Naive thymus-derived CD8-positive, alpha-beta T cell (primary cell): Measurements from ENCODE around the gene AMH. TPM values are rescaled to one million over a fixed set of nuclear protein-coding genes. Genes with fewer than 3 reads are reported as not detected.

ENCODE experiments used
- ATAC-seq, 2 donors: fragments of 150-1000 bp; cut with Tn5 transposase in 1 of 2; sonication (Bioruptor Pico), chemical (Tn5 transposase) in 1 of 2; 1 replicate in 1 of 2; 2 replicates in 1 of 2; pipeline ENCODE4 v1.10.0; 2021; ENCODE audit warnings: mild to moderate bottlenecking in 2 of 2, moderate library complexity in 2 of 2
- POLR2A ChIA-PET: fragments of 350-600 bp; sonication (Branson Sonifier 250); formaldehyde crosslinking; loops from one replicate; lab custom pipeline; 2021; ENCODE audit warnings: antibody characterized with exemption; lab: Charles Lee
- DNase-seq, 10 donors: peaks; one replicate each; pipeline versions ENCODE4 v3.0.0 to v3.0.0-alpha.2; 2020 to 2022
- H3K27ac Mint-ChIP-seq, 10 donors: one replicate each; pipeline ENCODE4 v1.8.0; 2020 to 2022; ENCODE audit warnings: mild to moderate bottlenecking in 10 of 10, mixed read lengths in 10 of 10, moderate library complexity in 4 of 10, inconsistent platforms in 1 of 10
- H3K27me3 Mint-ChIP-seq, 5 donors: one replicate each; pipeline ENCODE4 v1.8.0; 2021 to 2022; ENCODE audit warnings: mixed read lengths in 5 of 5
- H3K36me3 Mint-ChIP-seq, 3 donors: one replicate each; pipeline ENCODE4 v1.8.0; 2020 to 2022; ENCODE audit warnings: mixed read lengths in 3 of 3, mild to moderate bottlenecking in 2 of 3, inconsistent platforms in 1 of 3
- H3K4me1 Mint-ChIP-seq, 4 donors: one replicate each; pipeline ENCODE4 v1.8.0; 2021 to 2022; ENCODE audit warnings: mixed read lengths in 4 of 4
- H3K4me3 Mint-ChIP-seq, 10 donors: one replicate each; pipeline ENCODE4 v1.8.0; 2020 to 2022; ENCODE audit warnings: mild to moderate bottlenecking in 10 of 10, mixed read lengths in 10 of 10, moderate library complexity in 6 of 10, inconsistent platforms in 1 of 10
- H3K9me3 Mint-ChIP-seq, 9 donors: one replicate each; pipeline ENCODE4 v1.8.0; 2020 to 2022; ENCODE audit warnings: mixed read lengths in 9 of 9, mild to moderate bottlenecking in 3 of 9, inconsistent platforms in 1 of 9, moderate library complexity in 1 of 9
- polyA plus RNA-seq, 3 donors: library from polyadenylated mRNA; unstranded; fragments of 300-500 nt; fragmentation: Illumina TruSeq; gene quantifications; one replicate each; pipeline ENCODE4 v1.2.3, GENCODE V29; 2021
- total RNA-seq, 8 experiments: library from RNA in 2 of 8; stranded (reverse) in 2 of 8; gene quantifications; one replicate each; pipeline ENCODE4 v1.2.3 and lab custom pipeline; 2021 to 2026

The AMH gene
- total and polyA plus RNA-seq, 5 experiments from 2014 or later = 13.6 to 14.0 TPM; not detected in 3

- no peak for DNase-seq
- Mint-ChIP-seq H3K36me3 (peaks cover 0 to 36% (median 7%) of the 10 kb centered on the region in 3 donors), H3K4me1 (peaks cover 14 to 21% (median 17%) of the 10 kb centered on the region in 4 donors), H3K27ac (no peak overlapping the region), H3K9me3 (no peaks in the 10 kb centered on the region), H3K4me3 (no peak overlapping the region), H3K27me3 (no peaks in the 10 kb centered on the region)
- no peak for ATAC-seq
- POLR2A ChIA-PET = interaction anchor here (0.5 to 1.2 kb wide), 4 partner anchors 9 to 89 kb away, joined by 3 read pairs; no protein-coding TSS in a partner anchor
Measured at GRCh38 chr19:2246014-2246620, 3.0 kb upstream of the AMH start.

- H3K27ac Mint-ChIP-seq = no peak overlapping the region
- DNase-seq = no peak
- no peak overlapping the region for H3K4me3 Mint-ChIP-seq
- peaks cover 0 to 2% (median 0%) of the 10 kb centered on the region in 5 donors for H3K27me3 Mint-ChIP-seq
- peaks cover 8 to 15% (median 11%) of the 10 kb centered on the region in 4 donors for H3K4me1 Mint-ChIP-seq
- POLR2A ChIA-PET = no interaction called here
- H3K36me3 Mint-ChIP-seq = peaks cover 0 to 33% (median 7%) of the 10 kb centered on the region in 3 donors
- ATAC-seq = no peak
- H3K9me3 Mint-ChIP-seq = no peaks in the 10 kb centered on the region
Measured at GRCh38 chr19:2246801-2247361, 2.2 kb upstream of the AMH start.

- Mint-ChIP-seq H3K4me1 (peaks cover 4 to 17% (median 7%) of the 10 kb centered on the region in 4 donors), H3K4me3 (no peak overlapping the region), H3K9me3 (no peaks in the 10 kb centered on the region), H3K27ac (no peak overlapping the region), H3K36me3 (peaks cover 0 to 31% (median 7%) of the 10 kb centered on the region in 3 donors), H3K27me3 (peaks cover 0 to 3% (median 0%) of the 10 kb centered on the region in 5 donors)
- ATAC-seq = no peak
- POLR2A ChIA-PET = interaction anchor here (0.6 to 15.8 kb wide), 3 partner anchors 9 to 82 kb away, joined by 3 to 370 read pairs (median 147); partner anchors contain the start of genes PLEKHJ1 and SF3A2
- DNase-seq = no peak
Measured at GRCh38 chr19:2247433-2248101, 1.6 kb upstream of the AMH start.

- Mint-ChIP-seq H3K4me1 (peaks cover 2 to 17% (median 7%) of the 10 kb centered on the region in 4 donors), H3K27ac (no peak overlapping the region), H3K9me3 (no peaks in the 10 kb centered on the region), H3K36me3 (peaks cover 0 to 28% (median 7%) of the 10 kb centered on the region in 3 donors), H3K4me3 (peak overlapping the region in 1 of 10 donors; percentile 6), H3K27me3 (peaks cover 0 to 4% (median 0%) of the 10 kb centered on the region in 5 donors)
- POLR2A ChIA-PET = interaction anchor here (0.6 to 15.8 kb wide), 7 partner anchors 9 to 83 kb away, joined by 3 to 370 read pairs (median 5); partner anchors contain the start of genes PLEKHJ1 and SF3A2
- ATAC-seq (no peak), DNase-seq (no peak)
Measured at GRCh38 chr19:2248136-2249009, 750 bp upstream of the AMH start.

- H3K36me3 Mint-ChIP-seq = peaks cover 0 to 17% (median 0%) of the 10 kb centered on the region in 3 donors
- peak in 1 of 10 donors; percentile 22 for DNase-seq
Measured at GRCh38 chr19:2249880-2250765, 1.0 kb downstream of the AMH start.

GRCh38 chr19:2250766-2251105, 1.6 kb downstream of the AMH start:
- no peak for DNase-seq
- no peak overlapping the region for H3K27ac Mint-ChIP-seq
- no peaks in the 10 kb centered on the region for H3K9me3 Mint-ChIP-seq
- peak in 1 of 2 donors; percentile 1 for ATAC-seq
- H3K36me3 Mint-ChIP-seq = peaks cover 0 to 11% (median 0%) of the 10 kb centered on the region in 3 donors
- H3K4me3 Mint-ChIP-seq = peak overlapping the region in 2 of 10 donors; percentile 30 to 56
- peaks cover 0 to 4% (median 0%) of the 10 kb centered on the region in 5 donors for H3K27me3 Mint-ChIP-seq
- POLR2A ChIA-PET = interaction anchor here (9.3 to 15.8 kb wide), 2 partner anchors 12 to 20 kb away, joined by 147 to 370 read pairs; partner anchors contain the start of genes PLEKHJ1 and SF3A2
- peaks cover 2 to 17% (median 11%) of the 10 kb centered on the region in 4 donors for H3K4me1 Mint-ChIP-seq

More at GRCh38 chr19:2249880-2250765, 1.0 kb downstream of the AMH start:
- H3K27me3 Mint-ChIP-seq = peaks cover 0 to 4% (median 0%) of the 10 kb centered on the region in 5 donors
- peak overlapping the region in 7 of 10 donors; percentile 24 to 56 (median 33) for H3K4me3 Mint-ChIP-seq
- no peak overlapping the region for H3K27ac Mint-ChIP-seq
- ATAC-seq = peak in 1 of 2 donors; percentile 8
- POLR2A ChIA-PET = interaction anchor here (0.9 to 15.8 kb wide), 5 partner anchors 8 to 52 kb away, joined by 3 to 370 read pairs (median 9); partner anchors contain the start of genes PLEKHJ1 and SF3A2
- H3K9me3 Mint-ChIP-seq = no peaks in the 10 kb centered on the region
- peaks cover 2 to 17% (median 11%) of the 10 kb centered on the region in 4 donors for H3K4me1 Mint-ChIP-seq

GRCh38 chr19:2251106-2252054, 2.3 kb downstream of the AMH start:
- POLR2A ChIA-PET = interaction anchor here (1.1 to 15.8 kb wide), 7 partner anchors 7 to 143 kb away, joined by 4 to 370 read pairs (median 14); partner anchors contain the start of genes PLEKHJ1 and SF3A2
- ATAC-seq (peak; percentile 31 to 38), DNase-seq (peak in 2 of 10 donors; percentile 30 to 34)
- H3K27ac Mint-ChIP-seq = peak overlapping the region in 1 of 10 donors; percentile 37
- H3K27me3 Mint-ChIP-seq = peaks cover 0 to 4% (median 0%) of the 10 kb centered on the region in 5 donors
- peaks cover 2 to 17% (median 12%) of the 10 kb centered on the region in 4 donors for H3K4me1 Mint-ChIP-seq
- H3K4me3 Mint-ChIP-seq = peak overlapping the region in 8 of 10 donors; percentile 22 to 82 (median 66)
- H3K36me3 Mint-ChIP-seq = peaks cover 0 to 8% (median 0%) of the 10 kb centered on the region in 3 donors
- no peaks in the 10 kb centered on the region for H3K9me3 Mint-ChIP-seq

GRCh38 chr19:2252055-2252796, 3.1 kb downstream of the AMH start:
- Mint-ChIP-seq H3K4me3 (peak overlapping the region; percentile 71 to 86 (median 82)), H3K36me3 (peaks cover 0 to 4% (median 0%) of the 10 kb centered on the region in 3 donors), H3K4me1 (peaks cover 3 to 19% (median 16%) of the 10 kb centered on the region in 4 donors), H3K27me3 (peaks cover 0 to 4% (median 0%) of the 10 kb centered on the region in 5 donors), H3K27ac (peak overlapping the region in 1 of 10 donors; percentile 37), H3K9me3 (no peaks in the 10 kb centered on the region)
- ATAC-seq = peak in 1 of 2 donors; percentile 10
- DNase-seq = peak in 1 of 10 donors; percentile 29
- POLR2A ChIA-PET = interaction anchor here (0.8 to 15.8 kb wide), 10 partner anchors 8 to 233 kb away, joined by 3 to 370 read pairs (median 10); partner anchors contain the start of genes GADD45B, PLEKHJ1 and SF3A2

GRCh38 chr19:2252797-2253105, 3.6 kb downstream of the AMH start:
- POLR2A ChIA-PET = interaction anchor here (0.6 to 15.8 kb wide), 10 partner anchors 8 to 233 kb away, joined by 3 to 370 read pairs (median 10); partner anchors contain the start of genes GADD45B, PLEKHJ1 and SF3A2
- Mint-ChIP-seq H3K4me3 (peak overlapping the region; percentile 71 to 86 (median 82)), H3K36me3 (peaks cover 0 to 4% (median 0%) of the 10 kb centered on the region in 3 donors), H3K9me3 (no peaks in the 10 kb centered on the region), H3K27me3 (peaks cover 0 to 4% (median 0%) of the 10 kb centered on the region in 5 donors), H3K27ac (no peak overlapping the region), H3K4me1 (peaks cover 3 to 24% (median 18%) of the 10 kb centered on the region in 4 donors)
- DNase-seq (no peak), ATAC-seq (peak in 1 of 2 donors; percentile 1)
